OCI-LY1 (cell line): ENCODE results near the gene KEAP1.

Experiments used
- H2AFZ ChIP-seq: fragments of 200-600 bp; sonication (generic), shearing (Covaris generic); 2 replicates; pipeline ENCODE4 v1.6.0; 2014; ENCODE audit warnings: antibody characterized with exemption, mild to moderate bottlenecking, low read length
- H3F3A ChIP-seq: fragments of 200-600 bp; sonication (generic), shearing (Covaris generic); 2 replicates; pipeline ENCODE4 v1.6.0; 2014; ENCODE audit warnings: mild to moderate bottlenecking, antibody characterized with exemption, low read length, moderate library complexity; ENCODE audit not compliant: insufficient read depth
- H3K27ac ChIP-seq: fragments of 200-600 bp; sonication (generic); 2 replicates; pipeline ENCODE4 v1.5.1; 2014; ENCODE audit warnings: low read length, mixed run types, mild to moderate bottlenecking, low read depth; ENCODE audit not compliant: poor library complexity, severe bottlenecking
- H3K27me3 ChIP-seq: fragments of 200-600 bp; sonication (generic); 2 replicates; pipeline ENCODE4 v1.6.0; 2014; ENCODE audit warnings: antibody characterized with exemption, mild to moderate bottlenecking, low read length, moderate library complexity; ENCODE audit not compliant: insufficient read depth
- H3K36me3 ChIP-seq: fragments of 200-600 bp; sonication (generic); 2 replicates; pipeline ENCODE4 v1.6.1; 2014; ENCODE audit warnings: mild to moderate bottlenecking, antibody characterized with exemption, low read length, moderate library complexity, mixed read lengths; ENCODE audit not compliant: insufficient read depth
- H3K4me1 ChIP-seq: fragments of 200-600 bp; sonication (generic); 2 replicates; pipeline ENCODE4 v1.5.1; 2014; ENCODE audit warnings: mild to moderate bottlenecking, low read length, moderate library complexity; ENCODE audit not compliant: insufficient read depth, severe bottlenecking
- H3K4me2 ChIP-seq: fragments of 200-600 bp; sonication (generic), shearing (Covaris generic); 2 replicates; pipeline ENCODE4 v1.6.1; 2014; ENCODE audit warnings: low read length
- H3K4me3 ChIP-seq: fragments of 200-600 bp; sonication (generic); 2 replicates; pipeline ENCODE4 v1.5.1; 2014; ENCODE audit warnings: low read length, low read depth, mild to moderate bottlenecking, mixed read lengths; ENCODE audit not compliant: poor library complexity, severe bottlenecking
- H3K79me2 ChIP-seq: fragments of 200-600 bp; shearing (Covaris generic); 2 replicates; pipeline ENCODE4 v1.6.1; 2016; ENCODE audit warnings: mixed run types, low read length, mixed read lengths; ENCODE audit not compliant: insufficient read depth
- H3K9ac ChIP-seq: fragments of 200-600 bp; sonication (generic), shearing (Covaris generic); 2 replicates; pipeline ENCODE4 v1.6.1; 2014; ENCODE audit warnings: mild to moderate bottlenecking, low read length, mixed read lengths
- H3K9me2 ChIP-seq: fragments of 200-600 bp; sonication (generic), shearing (Covaris generic); 2 replicates; pipeline ENCODE4 v1.6.1; 2014; ENCODE audit warnings: low read depth, mild to moderate bottlenecking, low read length, mixed read lengths
- H3K9me3 ChIP-seq: fragments of 200-600 bp; shearing (Covaris generic); 2 replicates; pipeline ENCODE4 v1.6.1; 2014; ENCODE audit warnings: low read length, mixed read lengths
- H4K20me1 ChIP-seq: fragments of 200-600 bp; sonication (generic), shearing (Covaris generic); 2 replicates; pipeline ENCODE4 v1.6.0; 2016; ENCODE audit warnings: mild to moderate bottlenecking, low read length; ENCODE audit not compliant: insufficient read depth
- EZH2 ChIP-seq: fragments of 200-600 bp; sonication (generic), shearing (Covaris generic); IDR thresholded peaks from 2 replicates; pipeline ENCODE4 v1.8.0; 2017; ENCODE audit warnings: borderline replicate concordance, mixed run types, mild to moderate bottlenecking, antibody characterized with exemption, low read length, moderate library complexity, mixed read lengths
- TF ChIP-seq, protein P1 (sequence below): fragments of 200-600 bp; sonication (generic), shearing (Covaris generic); IDR thresholded peaks from 2 replicates; pipeline ENCODE4 v1.5.1; 2017; ENCODE audit warnings: mild to moderate bottlenecking, antibody characterized with exemption, low read length, moderate library complexity, mixed read lengths

Gene KEAP1

DNA sequence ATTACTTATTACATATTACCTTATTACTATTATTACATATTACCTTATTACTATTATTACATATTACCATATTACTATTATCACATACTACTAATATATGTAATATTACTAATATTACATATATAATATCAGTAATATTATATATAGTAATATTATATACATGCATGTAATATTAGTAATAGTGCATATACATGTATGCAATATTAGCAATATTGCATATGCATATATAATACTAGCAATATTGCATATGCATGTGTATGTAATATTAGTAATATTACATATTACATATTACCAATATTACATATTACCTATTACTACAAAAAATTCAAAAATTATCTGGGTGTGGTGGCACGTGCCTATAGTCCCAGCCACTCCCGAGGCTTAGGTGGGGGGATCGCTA is 60.5 kb downstream of the KEAP1 start:
- Histone ChIP-seq H3K4me2 (no peak overlapping the region), H3K9ac (no peak overlapping the region), H2AFZ (no peak overlapping the region), H3K27me3 (no peaks in the 10 kb centered on the region), H3K79me2 (no peaks in the 10 kb centered on the region), H4K20me1 (no peaks in the 10 kb centered on the region), H3K27ac (no peak overlapping the region), H3K4me3 (no peak overlapping the region), H3K4me1 (peaks cover 5% of the 10 kb centered on the region), H3K36me3 (no peaks in the 10 kb centered on the region), H3K9me3 (no peaks in the 10 kb centered on the region), H3F3A (no peaks in the 10 kb centered on the region), H3K9me2 (no peaks in the 10 kb centered on the region)
- TF ChIP-seq, protein P1, sequence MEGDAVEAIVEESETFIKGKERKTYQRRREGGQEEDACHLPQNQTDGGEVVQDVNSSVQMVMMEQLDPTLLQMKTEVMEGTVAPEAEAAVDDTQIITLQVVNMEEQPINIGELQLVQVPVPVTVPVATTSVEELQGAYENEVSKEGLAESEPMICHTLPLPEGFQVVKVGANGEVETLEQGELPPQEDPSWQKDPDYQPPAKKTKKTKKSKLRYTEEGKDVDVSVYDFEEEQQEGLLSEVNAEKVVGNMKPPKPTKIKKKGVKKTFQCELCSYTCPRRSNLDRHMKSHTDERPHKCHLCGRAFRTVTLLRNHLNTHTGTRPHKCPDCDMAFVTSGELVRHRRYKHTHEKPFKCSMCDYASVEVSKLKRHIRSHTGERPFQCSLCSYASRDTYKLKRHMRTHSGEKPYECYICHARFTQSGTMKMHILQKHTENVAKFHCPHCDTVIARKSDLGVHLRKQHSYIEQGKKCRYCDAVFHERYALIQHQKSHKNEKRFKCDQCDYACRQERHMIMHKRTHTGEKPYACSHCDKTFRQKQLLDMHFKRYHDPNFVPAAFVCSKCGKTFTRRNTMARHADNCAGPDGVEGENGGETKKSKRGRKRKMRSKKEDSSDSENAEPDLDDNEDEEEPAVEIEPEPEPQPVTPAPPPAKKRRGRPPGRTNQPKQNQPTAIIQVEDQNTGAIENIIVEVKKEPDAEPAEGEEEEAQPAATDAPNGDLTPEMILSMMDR: no peak
- no peak for TF ChIP-seq EZH2

DNA sequence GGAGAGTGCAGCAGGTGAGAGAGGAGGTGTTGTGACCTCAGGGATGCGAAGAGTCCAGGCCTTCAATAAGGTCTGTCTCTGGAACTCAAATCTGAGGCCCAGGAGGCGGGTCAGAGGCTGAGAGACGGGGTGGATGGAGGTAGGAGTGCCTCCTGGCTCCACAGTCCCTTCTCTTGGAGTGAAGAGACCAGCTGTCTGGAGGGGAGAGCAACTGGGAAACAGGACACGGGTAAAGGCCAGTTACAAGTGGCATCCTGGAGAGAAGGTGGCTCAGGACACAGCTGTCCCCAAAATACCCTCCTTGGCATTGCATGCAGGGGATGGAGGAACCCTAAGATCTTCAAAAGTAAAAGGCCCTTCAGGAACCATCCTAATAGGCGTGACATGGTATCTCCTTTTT is 63.6 kb downstream of the KEAP1 start:
- Histone ChIP-seq H2AFZ (no peak overlapping the region), H3K27ac (no peak overlapping the region), H3K9me3 (no peaks in the 10 kb centered on the region), H3K79me2 (no peaks in the 10 kb centered on the region), H3K4me2 (no peak overlapping the region), H3K4me3 (no peak overlapping the region), H3K36me3 (no peaks in the 10 kb centered on the region), H3K9ac (no peak overlapping the region), H3K4me1 (no peaks in the 10 kb centered on the region), H3K9me2 (no peaks in the 10 kb centered on the region), H3F3A (no peaks in the 10 kb centered on the region), H3K27me3 (0 out of 2 replicates have a peak, but pooled peaks cover 6% of the 10 kb centered on the region), H4K20me1 (no peaks in the 10 kb centered on the region)
- TF ChIP-seq, protein P1: no peak
- TF ChIP-seq EZH2: no peak
